Esophagus squamous epithelium (tissue), 4 donors: ENCODE results near the gene PIEZO1.

ENCODE experiments used
- CTCF ChIP-seq, 6 experiments: fragments of 450-650 bp in 4 of 6; fragments of 200-600 bp in 2 of 6; sonication (generic) in 2 of 6; IDR thresholded peaks; one replicate each; pipeline ENCODE4 v1.5.1; 2016 to 2019; ENCODE audit warnings: antibody characterized with exemption in 6 of 6, mild to moderate bottlenecking in 4 of 6, moderate library complexity in 4 of 6
- POLR2A ChIP-seq, 4 donors: fragments of 450-650 bp; IDR thresholded peaks; one replicate each; pipeline ENCODE4 v1.6.1; 2017; ENCODE audit warnings: antibody characterized with exemption in 4 of 4, mild to moderate bottlenecking in 4 of 4, moderate library complexity in 3 of 4

- no peak for TF ChIP-seq CTCF (IDR thresholded peaks at IDR 0.05)
- TF ChIP-seq POLR2A (IDR thresholded peaks at IDR 0.05) = no peak
These were observed 30.7 kb downstream of the PIEZO1 start for GRCh38 chr16:88754109-88754911.
